Tibial artery (tissue), 4 donors: Measurements from ENCODE around the gene CELSR1.
"Not testable (repeated sequence)": the region's sequence is repeated elsewhere in the genome, so short reads cannot be mapped to it uniquely, and the experiment has no call there.

Experiments used
- DNase-seq, 2 donors: peaks; one replicate each; pipeline ENCODE4 v3.0.0-alpha.2; 2019
- H3K27ac ChIP-seq, 2 donors: fragments of 200-600 bp; sonication (generic) in 1 of 2; 1 replicate in 1 of 2; 2 replicates in 1 of 2; pipeline ENCODE4 v1.5.1; 2018 to 2019; ENCODE audit warnings: mild to moderate bottlenecking in 1 of 2
- H3K27me3 ChIP-seq, 2 donors: fragments of 200-600 bp; sonication (generic) in 1 of 2; one replicate each; pipeline versions ENCODE4 v1.5.1 to v1.6.0; 2016 to 2019
- H3K36me3 ChIP-seq, 3 donors: fragments of 200-600 bp; sonication (generic) in 2 of 3; one replicate each; pipeline ENCODE4 v1.5.1; 2016 to 2019; ENCODE audit warnings: mild to moderate bottlenecking in 2 of 3
- H3K4me1 ChIP-seq, 4 donors: fragments of 200-600 bp; sonication (generic) in 2 of 4; 1 replicate in 3 of 4; 2 replicates in 1 of 4; pipeline ENCODE4 v1.5.1; 2016 to 2019
- H3K4me3 ChIP-seq, 2 donors: fragments of 200-600 bp; sonication (generic) in 1 of 2; 1 replicate in 1 of 2; 2 replicates in 1 of 2; pipeline ENCODE4 v1.5.1; 2018 to 2019; ENCODE audit warnings: mild to moderate bottlenecking in 2 of 2
- H3K9me3 ChIP-seq, 3 donors: fragments of 200-600 bp; sonication (generic) in 1 of 3; one replicate each; pipeline ENCODE4 v1.5.1; 2016 to 2019
- CTCF ChIP-seq, 2 experiments: fragments of 200-600 bp in 1 of 2; fragments of 450-650 bp in 1 of 2; IDR thresholded peaks; one replicate each; pipeline ENCODE4 v1.5.1; 2017 to 2019; ENCODE audit warnings: antibody characterized with exemption in 2 of 2, mild to moderate bottlenecking in 1 of 2, moderate library complexity in 1 of 2
- intact Hi-C: fragments of 100-400 bp; cut with DNase I; formaldehyde crosslinking; loops from one replicate; pipeline ENCODE4 v1.15.0; 2023; ENCODE audit warnings: low total_unique reads

The CELSR1 gene

GRCh38 chr22:46518542-46519325 lies 18.7 kb downstream of the CELSR1 start:
- intact Hi-C loops: no loop called here
- TF ChIP-seq CTCF (IDR thresholded peaks at IDR 0.05): no peak
- peaks cover 0 to 11% of the 10 kb centered on the region in 2 donors for H3K27me3 ChIP-seq
- no peaks in the 10 kb centered on the region for H3K36me3 ChIP-seq
- no peak overlapping the region for H3K27ac ChIP-seq
- no peak for DNase-seq
- H3K4me3 ChIP-seq: no peak overlapping the region
- no peaks in the 10 kb centered on the region for H3K9me3 ChIP-seq
- no peaks in the 10 kb centered on the region for H3K4me1 ChIP-seq

GRCh38 chr22:46518038-46518437 lies 19.4 kb downstream of the CELSR1 start:
- DNase-seq: no peak
- no peaks in the 10 kb centered on the region for H3K36me3 ChIP-seq
- H3K27me3 ChIP-seq: peaks cover 0 to 9% of the 10 kb centered on the region in 2 donors
- no peak for TF ChIP-seq CTCF (IDR thresholded peaks at IDR 0.05)
- H3K9me3 ChIP-seq: no peaks in the 10 kb centered on the region
- intact Hi-C loops: no loop called here
- H3K4me1 ChIP-seq: no peaks in the 10 kb centered on the region
- H3K27ac ChIP-seq: no peak overlapping the region
- no peak overlapping the region for H3K4me3 ChIP-seq

GRCh38 chr22:46517255-46517761 lies 20.1 kb downstream of the CELSR1 start:
- H3K4me3 ChIP-seq: no peak overlapping the region
- H3K9me3 ChIP-seq: no peaks in the 10 kb centered on the region
- intact Hi-C loops: no loop called here
- H3K27ac ChIP-seq: no peak overlapping the region
- TF ChIP-seq CTCF (IDR thresholded peaks at IDR 0.05): no peak
- H3K36me3 ChIP-seq: no peaks in the 10 kb centered on the region
- peaks cover 0 to 9% of the 10 kb centered on the region in 2 donors for H3K27me3 ChIP-seq
- DNase-seq: no peak
- H3K4me1 ChIP-seq: no peaks in the 10 kb centered on the region

- DNase-seq: no peak
- H3K36me3 ChIP-seq: no peaks in the 10 kb centered on the region
- no peak for TF ChIP-seq CTCF (IDR thresholded peaks at IDR 0.05)
- H3K27me3 ChIP-seq: peaks cover 0 to 15% of the 10 kb centered on the region in 2 donors
- intact Hi-C loops: no loop called here
- H3K9me3 ChIP-seq: no peaks in the 10 kb centered on the region
- H3K4me1 ChIP-seq: no peaks in the 10 kb centered on the region
- H3K4me3 ChIP-seq: no peak overlapping the region
- no peak overlapping the region for H3K27ac ChIP-seq
Observed at GRCh38 chr22:46516638-46517037, 20.8 kb downstream of the CELSR1 start.

- intact Hi-C loops, DNase-seq, H3K27ac ChIP-seq, H3K36me3 ChIP-seq, H3K4me3 ChIP-seq, H3K4me1 ChIP-seq, H3K9me3 ChIP-seq: not testable (repeated sequence)
- H3K27me3 ChIP-seq: peaks cover 0 to 16% of the 10 kb centered on the region in 2 donors
Observed at GRCh38 chr22:46516112-46516487, 21.3 kb downstream of the CELSR1 start.

- Histone ChIP-seq H3K4me3 (no peak overlapping the region), H3K27me3 (peaks cover 0 to 16% of the 10 kb centered on the region in 2 donors), H3K27ac (no peak overlapping the region), H3K4me1 (no peaks in the 10 kb centered on the region), H3K9me3 (no peaks in the 10 kb centered on the region), H3K36me3 (no peaks in the 10 kb centered on the region)
- intact Hi-C loops: no loop called here
- no peak for DNase-seq
- no peak for TF ChIP-seq CTCF (IDR thresholded peaks at IDR 0.05)
Observed at GRCh38 chr22:46515208-46516111, 22.0 kb downstream of the CELSR1 start.
